Esophagus (tissue), 2 donors: ENCODE results near the gene CARTPT. TPM values are rescaled to one million over a fixed set of nuclear protein-coding genes. Genes with fewer than 3 reads are reported as not detected.

Experiments used
- H3K27ac ChIP-seq, 2 donors: one replicate each; pipeline ENCODE4 v1.5.1; 2013; ENCODE audit warnings: low read depth in 2 of 2, mild to moderate bottlenecking in 2 of 2, inconsistent platforms in 1 of 2, low read length in 1 of 2, moderate library complexity in 1 of 2
- H3K27me3 ChIP-seq, 2 donors: one replicate each; pipeline ENCODE4 v1.6.1; 2013; ENCODE audit warnings: low read length in 2 of 2, control low read depth in 1 of 2, mild to moderate bottlenecking in 1 of 2; ENCODE audit not compliant: insufficient read depth in 2 of 2, control insufficient read depth in 1 of 2
- H3K36me3 ChIP-seq, 2 donors: one replicate each; pipeline ENCODE4 v1.6.1; 2013; ENCODE audit warnings: low read length in 1 of 2; ENCODE audit not compliant: control insufficient read depth in 2 of 2, insufficient read depth in 2 of 2
- H3K4me1 ChIP-seq, 2 donors: one replicate each; pipeline ENCODE4 v1.6.1; 2013; ENCODE audit warnings: low read length in 1 of 2; ENCODE audit not compliant: control insufficient read depth in 2 of 2, insufficient read depth in 2 of 2
- H3K4me3 ChIP-seq, 2 donors: one replicate each; pipeline ENCODE4 v1.5.1; 2013; ENCODE audit warnings: low read length in 2 of 2, mild to moderate bottlenecking in 2 of 2, low read depth in 1 of 2, moderate library complexity in 1 of 2
- H3K9me3 ChIP-seq, 2 donors: one replicate each; pipeline ENCODE4 v1.6.1; 2013; ENCODE audit warnings: mild to moderate bottlenecking in 2 of 2, low read depth in 1 of 2, low read length in 1 of 2, moderate library complexity in 1 of 2; ENCODE audit not compliant: control insufficient read depth in 2 of 2, insufficient read depth in 1 of 2
- WGBS, 2 donors: extraction: QIAGEN DNeasy Blood & Tissue Kit; methylation state at CpG; one replicate each; pipeline ENCODE4 v1.1.7; 2013; 5-methylcytosine and 5-hydroxymethylcytosine counted together
- polyA plus RNA-seq, 2 donors: library from polyadenylated mRNA; stranded (reverse); fragments of 200-250 nt; gene quantifications; one replicate each; pipeline ENCODE4 v1.2.3, GENCODE V29; 2013
- donor health status: healthy with polysubstance abuse.
- donor health status: Bipolar disorder and iron deficiency.

Gene CARTPT
- polyA plus RNA-seq, 2 donors, result 0.28 TPM; not detected in 1

DNA sequence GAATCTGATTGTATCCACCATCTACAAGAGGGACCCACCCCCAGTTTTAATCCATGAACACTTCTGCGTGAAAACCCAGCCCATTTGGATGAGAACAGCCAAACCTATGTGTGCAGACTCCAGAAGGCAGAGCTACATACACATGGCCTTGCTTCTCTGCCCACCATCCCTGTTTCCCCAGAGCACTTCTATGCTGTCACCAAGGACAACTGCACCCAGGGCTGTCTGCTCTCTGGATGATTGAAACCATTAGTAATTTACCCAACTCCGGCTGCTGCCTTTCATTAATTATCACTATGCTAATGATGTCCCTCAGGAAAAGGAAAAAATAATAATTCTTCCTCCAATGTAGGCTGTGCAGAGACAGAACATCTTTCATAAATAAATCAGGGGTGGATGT lies 8.9 kb downstream of the CARTPT start:
- H3K4me1 ChIP-seq, result no peaks in the 10 kb centered on the region
- no peaks in the 10 kb centered on the region for H3K36me3 ChIP-seq
- 81 to 87% methylated on average over 2 of the region's 2 CpGs for WGBS, 2 donors
- no peak overlapping the region for H3K4me3 ChIP-seq
- H3K9me3 ChIP-seq, result no peaks in the 10 kb centered on the region
- no peak overlapping the region for H3K27ac ChIP-seq
- H3K27me3 ChIP-seq, result no peaks in the 10 kb centered on the region

- Histone ChIP-seq H3K27ac (no peak overlapping the region), H3K36me3 (no peaks in the 10 kb centered on the region), H3K4me3 (no peak overlapping the region), H3K9me3 (no peaks in the 10 kb centered on the region), H3K27me3 (no peaks in the 10 kb centered on the region), H3K4me1 (no peaks in the 10 kb centered on the region)
These were observed 11.9 kb downstream of the CARTPT start for GRCh38 chr5:71731015-71731414.

DNA sequence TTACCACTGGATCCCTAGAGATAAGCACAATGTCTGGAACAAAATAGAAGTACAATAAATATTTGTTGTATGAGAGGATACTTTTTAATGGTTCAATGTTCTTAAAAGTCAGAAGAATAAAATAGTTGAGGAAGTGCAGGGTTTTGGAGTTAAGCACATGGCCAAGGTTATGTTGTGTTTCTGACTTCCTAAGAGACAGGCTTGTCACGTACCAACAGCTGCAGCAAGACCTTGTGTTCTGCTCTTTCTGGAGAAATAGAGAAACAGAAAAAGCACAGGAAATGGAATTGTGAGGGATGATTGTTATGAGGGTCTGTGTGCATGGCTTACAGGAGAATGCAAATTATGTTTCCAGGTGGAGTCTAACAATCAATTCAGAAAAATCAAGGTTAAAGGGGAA lies 12.9 kb downstream of the CARTPT start:
- no peak overlapping the region for H3K4me3 ChIP-seq
- H3K4me1 ChIP-seq, result no peaks in the 10 kb centered on the region
- WGBS, 2 donors, result 58% methylated on average over 1 of the region's 1 CpG

DNA sequence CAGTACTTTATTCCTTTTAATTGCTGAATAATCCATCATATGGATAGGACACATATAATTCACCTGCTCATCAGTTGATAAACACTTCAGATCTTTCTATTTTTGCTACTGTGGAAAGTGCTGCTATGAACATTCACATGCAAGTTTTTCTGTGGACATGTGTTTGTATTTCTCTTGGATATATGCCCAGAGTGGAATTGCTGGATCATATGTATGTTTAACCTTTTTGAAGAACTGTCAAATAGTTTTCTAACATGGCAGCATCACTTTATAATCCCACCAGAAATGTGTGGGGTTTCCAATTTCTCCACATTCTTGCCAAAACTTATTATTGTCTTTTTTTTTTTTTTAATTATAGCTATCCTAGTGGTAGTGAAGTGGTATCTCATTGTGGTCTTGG lies 15.1 kb downstream of the CARTPT start:
- Histone ChIP-seq H3K27me3 (no peaks in the 10 kb centered on the region), H3K9me3 (no peaks in the 10 kb centered on the region), H3K36me3 (no peaks in the 10 kb centered on the region), H3K27ac (no peak overlapping the region), H3K4me3 (no peak overlapping the region), H3K4me1 (no peaks in the 10 kb centered on the region)

More for the DNA sequence above, 12.9 kb downstream of the CARTPT start:
- Histone ChIP-seq H3K27me3 (no peaks in the 10 kb centered on the region), H3K36me3 (no peaks in the 10 kb centered on the region), H3K27ac (no peak overlapping the region), H3K9me3 (no peaks in the 10 kb centered on the region)

- Histone ChIP-seq H3K4me1 (no peaks in the 10 kb centered on the region), H3K36me3 (no peaks in the 10 kb centered on the region), H3K27me3 (no peaks in the 10 kb centered on the region), H3K9me3 (no peaks in the 10 kb centered on the region), H3K4me3 (no peak overlapping the region), H3K27ac (no peak overlapping the region)
- 88 to 90% methylated on average over 7 of the region's 7 CpGs for WGBS, 2 donors
These were observed 19.0 kb downstream of the CARTPT start for GRCh38 chr5:71737931-71738539.

GRCh38 chr5:71738662-71739361 lies 19.7 kb downstream of the CARTPT start:
- 72 to 74% methylated on average over 4 of the region's 4 CpGs for WGBS, 2 donors
- H3K27ac ChIP-seq, result no peak overlapping the region
- H3K36me3 ChIP-seq, result no peaks in the 10 kb centered on the region
- no peaks in the 10 kb centered on the region for H3K4me1 ChIP-seq
- no peaks in the 10 kb centered on the region for H3K9me3 ChIP-seq
- H3K4me3 ChIP-seq, result no peak overlapping the region
- H3K27me3 ChIP-seq, result no peaks in the 10 kb centered on the region

DNA sequence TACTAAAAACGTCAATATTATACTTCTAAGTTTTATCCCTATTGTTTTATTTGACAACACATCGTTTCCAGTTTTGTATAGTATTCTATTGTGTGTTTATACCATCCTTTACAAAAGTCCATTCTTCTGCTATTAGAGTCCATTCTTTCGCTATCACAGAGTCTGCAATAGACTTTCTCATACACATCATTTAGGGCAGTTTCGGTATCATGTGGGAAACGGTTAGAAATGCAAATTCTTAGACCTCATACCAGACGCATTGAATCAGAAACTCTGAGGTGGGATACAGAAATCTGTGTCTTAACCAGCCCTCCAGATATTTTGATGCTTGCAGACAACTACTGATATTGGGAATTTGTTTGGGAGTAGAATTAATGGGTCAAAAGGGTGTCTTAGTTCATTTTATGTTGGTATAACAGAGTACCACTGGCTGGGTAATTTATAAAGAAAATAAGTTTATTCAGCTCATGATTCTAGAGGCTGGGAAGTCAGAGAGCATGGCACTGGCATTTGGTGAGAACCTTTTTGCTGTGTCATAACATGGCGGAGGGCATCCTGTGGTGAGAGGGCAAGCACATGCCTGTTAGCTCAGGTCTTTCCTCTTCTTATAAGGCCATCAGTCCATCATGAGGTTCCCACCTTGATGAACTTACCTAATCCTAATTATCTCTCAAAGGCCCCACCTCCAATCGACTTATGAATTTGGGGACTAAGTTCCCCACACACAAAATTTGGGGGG lies 21.1 kb downstream of the CARTPT start:
- Histone ChIP-seq H3K4me3 (no peak overlapping the region), H3K36me3 (no peaks in the 10 kb centered on the region), H3K4me1 (no peaks in the 10 kb centered on the region), H3K27me3 (no peaks in the 10 kb centered on the region), H3K9me3 (no peaks in the 10 kb centered on the region), H3K27ac (no peak overlapping the region)
- WGBS, 2 donors, result 85 to 89% methylated on average over 8 of the region's 8 CpGs

DNA sequence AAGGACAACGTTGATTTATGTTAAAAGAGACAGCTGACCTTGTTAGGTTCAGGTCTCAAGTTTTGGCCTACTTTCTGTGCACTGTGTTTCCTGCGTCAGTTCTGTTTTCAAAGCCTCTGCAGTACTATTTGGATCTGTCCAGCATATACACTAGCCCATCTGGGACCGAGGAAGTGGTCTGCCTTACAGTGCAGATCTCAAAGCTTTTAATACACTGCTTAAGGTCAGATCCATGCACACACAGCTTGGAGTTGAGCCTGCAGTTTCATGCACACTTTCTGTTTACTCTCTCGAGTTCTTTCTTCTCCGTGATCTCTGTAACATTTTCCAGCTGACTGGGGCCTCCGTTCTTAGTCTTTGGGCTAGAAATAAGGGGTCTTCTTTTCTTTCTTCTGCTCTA lies 24.1 kb downstream of the CARTPT start:
- no peak overlapping the region for H3K27ac ChIP-seq
- 45 to 50% methylated on average over 6 of the region's 6 CpGs for WGBS, 2 donors
- H3K9me3 ChIP-seq, result no peaks in the 10 kb centered on the region
- no peaks in the 10 kb centered on the region for H3K36me3 ChIP-seq
- no peaks in the 10 kb centered on the region for H3K4me1 ChIP-seq
- H3K4me3 ChIP-seq, result no peak overlapping the region
- no peaks in the 10 kb centered on the region for H3K27me3 ChIP-seq

DNA sequence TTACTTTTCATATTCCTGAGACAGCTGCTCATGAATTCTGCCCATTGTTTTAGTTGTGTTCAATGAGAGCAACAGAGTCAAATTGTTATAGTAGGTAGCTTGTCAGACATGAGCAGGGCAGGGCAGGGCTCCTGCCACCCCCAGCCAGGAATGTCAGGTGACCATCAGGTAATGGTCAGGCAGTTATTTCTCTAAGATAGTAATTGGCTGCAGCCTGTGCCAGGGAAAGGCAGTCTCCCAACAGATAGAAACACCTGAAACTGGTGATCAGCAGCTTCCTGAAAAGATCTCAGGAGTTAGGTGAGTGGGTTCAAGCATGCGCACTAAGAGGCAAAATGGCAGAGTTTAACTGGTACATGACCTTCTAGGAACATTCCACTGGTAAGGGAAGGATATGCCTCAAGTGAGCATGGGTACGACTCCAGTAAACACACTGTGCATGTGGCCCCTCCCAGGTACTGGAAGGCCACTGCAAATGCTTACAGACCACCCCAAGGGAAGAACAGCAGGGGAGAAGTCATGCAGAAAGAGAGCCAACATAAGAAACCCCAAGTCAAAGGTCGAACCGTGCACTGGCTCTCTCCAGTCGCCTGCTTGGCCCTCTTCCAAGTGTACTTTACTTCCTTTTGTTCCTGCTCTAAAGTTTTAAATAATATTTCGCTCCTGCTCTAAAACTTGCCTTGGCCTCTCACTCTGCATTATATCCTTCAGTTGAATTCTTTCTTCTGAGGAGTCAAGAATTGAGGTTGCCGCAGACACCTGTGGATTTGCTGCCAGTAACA lies 25.1 kb downstream of the CARTPT start:
- WGBS, 2 donors, result 51 to 52% methylated on average over 7 of the region's 7 CpGs
- Histone ChIP-seq H3K4me3 (no peak overlapping the region), H3K36me3 (no peaks in the 10 kb centered on the region), H3K4me1 (no peaks in the 10 kb centered on the region), H3K27ac (no peak overlapping the region), H3K27me3 (no peaks in the 10 kb centered on the region), H3K9me3 (no peaks in the 10 kb centered on the region)
